Measurements from ENCODE around the gene STS. TPM values are rescaled to one million over a fixed set of nuclear protein-coding genes. Genes with fewer than 3 reads are reported as not detected.

Gene STS
- total and polyA plus RNA-seq, 2 of the 8 experiments (the other 6 are each of a cell fraction or from before 2014, with no cell fraction given), result 0.67 to 1.5 TPM

DNA sequence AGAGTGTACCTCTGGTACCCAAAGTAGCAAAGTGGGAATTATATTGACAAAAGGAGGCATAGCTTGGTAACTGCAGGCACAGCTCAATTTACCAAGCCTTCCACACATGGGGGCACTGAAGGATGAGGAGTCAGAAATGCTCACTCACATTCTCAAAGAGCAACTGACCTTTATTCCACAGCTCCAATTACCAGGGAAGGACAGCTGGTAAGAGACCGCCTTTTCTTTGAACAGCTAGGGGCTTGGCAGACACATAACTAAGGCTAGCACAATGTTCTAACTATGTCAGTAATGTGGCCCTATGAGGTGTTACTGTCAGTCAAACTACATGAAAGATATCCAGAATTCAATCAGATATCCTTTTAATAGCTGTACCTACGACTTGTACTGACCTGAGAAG is 20.5 kb upstream of the STS start:
- Histone ChIP-seq H3K4me1 (replicated peaks in 1 of 4; ENCODE audit: control insufficient read depth in 3 of 4, insufficient read depth in 4 of 4, low read length in 3 of 4) (no peaks in the 10 kb centered on the region), H3K36me3 (ENCODE audit: control insufficient read depth in 2 of 4, insufficient read depth in 4 of 4, low read length in 3 of 4) (no peaks in the 10 kb centered on the region), H3K56ac (replicated peaks; ENCODE audit: insufficient read length, low read depth, low read length) (no peak overlapping the region), H3K27me3 (replicated peaks in 1 of 4; ENCODE audit: control insufficient read depth in 3 of 4, extremely low read depth in 1 of 4, insufficient read depth in 3 of 4, low read length in 3 of 4) (no peaks in the 10 kb centered on the region), H2BK12ac (ENCODE audit: low read depth, low read length) (no peak overlapping the region), H2BK15ac (ENCODE audit: low read length) (no peak overlapping the region), H3K4me2 (ENCODE audit: insufficient read depth in 1 of 2, low read depth in 2 of 2, low read length in 2 of 2) (no peak overlapping the region), H3K9ac (replicated peaks in 1 of 4; ENCODE audit: extremely low read depth in 1 of 4, low read depth in 3 of 4, low read length in 3 of 4) (no peak overlapping the region), H3K14ac (ENCODE audit: insufficient read length) (no peak overlapping the region), H2AFZ (ENCODE audit: low read length) (no peak overlapping the region), H4K5ac (ENCODE audit: insufficient read length, low read depth, low read length) (no peak overlapping the region), H2BK120ac (replicated peaks; ENCODE audit: low read depth, low read length) (no peak overlapping the region), H4K8ac (ENCODE audit: extremely low read depth, insufficient read depth, low read length) (no peak overlapping the region), H3K9me3 (ENCODE audit: insufficient read depth in 2 of 2, low read depth in 1 of 2, low read length in 1 of 2) (no peaks in the 10 kb centered on the region), H4K91ac (replicated peaks; ENCODE audit: insufficient read length, low read length) (no peak overlapping the region), H3K18ac (ENCODE audit: extremely low read depth, low read length) (no peak overlapping the region), H3K27ac (ENCODE audit: low read depth, low read length) (no peak overlapping the region), H2BK20ac (ENCODE audit: low read length) (no peak overlapping the region), H3K4ac (replicated peaks; ENCODE audit: insufficient read length, low read depth, low read length) (no peak overlapping the region), H3K23ac (ENCODE audit: insufficient read length) (no peak overlapping the region), H4K20me1 (replicated peaks in 1 of 2; ENCODE audit: control insufficient read depth in 1 of 2, insufficient read depth in 2 of 2, low read length in 2 of 2) (no peaks in the 10 kb centered on the region), H3K4me3 (ENCODE audit: extremely low read depth in 1 of 4, insufficient read depth in 2 of 4, low read depth in 3 of 4, low read length in 4 of 4) (no peak overlapping the region), H2AK5ac (ENCODE audit: low read depth, low read length) (no peak overlapping the region), H2BK5ac (ENCODE audit: low read depth, low read length) (no peak overlapping the region), H3K79me2 (ENCODE audit: control insufficient read depth in 1 of 2, insufficient read depth in 2 of 2, low read length in 2 of 2) (no peaks in the 10 kb centered on the region; a peak in 1 of 4 replicates), H3K23me2 (ENCODE audit: low read depth, low read length) (no peaks in the 10 kb centered on the region), H3K79me1 (ENCODE audit: low read depth, low read length) (no peaks in the 10 kb centered on the region)
- DNase-seq (ENCODE audit: low read depth in 1 of 2, low spot score in 2 of 2) (no peak), FAIRE-seq (no peak)
- CTCF ChIA-PET (ENCODE audit: partially characterized antibody), result interaction anchor here (0.8 to 1.1 kb wide), 2 partner anchors 12 to 64 kb away, joined by 3 read pairs; no protein-coding TSS in a partner anchor
- 92% methylated on average over 2 of the region's 2 CpGs; no CpG with 5 or more reads in 1 of the 2 experiments for WGBS, 2 experiments (ENCODE audit: extremely low coverage in 1 of 2, insufficient coverage in 1 of 2, insufficient read length in 1 of 2, insufficient replicate concordance in 2 of 2, low coverage in 1 of 2, low lambda C conversion rate in 2 of 2, missing lambda C conversion rate in 1 of 2)
- POLR2A ChIA-PET (ENCODE audit: partially characterized antibody), result no interaction called here
- TF ChIP-seq RBBP5 (IDR thresholded peaks at IDR 0.05; ENCODE audit: borderline replicate concordance, low read depth, low read length) (no peak), ZNF274 (IDR thresholded peaks at IDR 0.05; ENCODE audit: borderline replicate concordance, extremely low read depth, low read length) (no peak), TAF7 (optimal IDR thresholded peaks at IDR 0.05; ENCODE audit: borderline replicate concordance, low read depth, low read length) (no peak), RFX5 (IDR thresholded peaks at IDR 0.05; ENCODE audit: borderline replicate concordance, low read depth, low read length) (no peak), SP4 (IDR thresholded peaks at IDR 0.05; ENCODE audit: low read length) (no peak), CBX5 (IDR thresholded peaks at IDR 0.05; ENCODE audit: low read depth, low read length) (no peak), KDM4A (IDR thresholded peaks at IDR 0.05; ENCODE audit: low read depth, low read length, severe bottlenecking) (no peak), SP1 (IDR thresholded peaks at IDR 0.05; ENCODE audit: low read depth, low read length) (no peak), GABPA (IDR thresholded peaks at IDR 0.05; ENCODE audit: borderline replicate concordance, insufficient read depth, low read length) (no peak), SUZ12 (IDR thresholded peaks at IDR 0.05; ENCODE audit: low read length) (no peak), FOSL1 (IDR thresholded peaks at IDR 0.05; ENCODE audit: insufficient read depth, low read depth, low read length) (no peak), EZH2 (IDR thresholded peaks at IDR 0.05; ENCODE audit: low read depth, low read length, severe bottlenecking) (no peak), CTBP2 (IDR thresholded peaks at IDR 0.05; ENCODE audit: borderline replicate concordance, insufficient read depth, insufficient read length, low read length) (no peak)
- TF ChIP-seq, protein P1, sequence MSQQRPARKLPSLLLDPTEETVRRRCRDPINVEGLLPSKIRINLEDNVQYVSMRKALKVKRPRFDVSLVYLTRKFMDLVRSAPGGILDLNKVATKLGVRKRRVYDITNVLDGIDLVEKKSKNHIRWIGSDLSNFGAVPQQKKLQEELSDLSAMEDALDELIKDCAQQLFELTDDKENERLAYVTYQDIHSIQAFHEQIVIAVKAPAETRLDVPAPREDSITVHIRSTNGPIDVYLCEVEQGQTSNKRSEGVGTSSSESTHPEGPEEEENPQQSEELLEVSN (IDR thresholded peaks at IDR 0.05), result no peak
